PFSK-1 (cell line): ENCODE data around the gene GAPDHS.

Experiments used
- FOXP2 ChIP-seq: optimal IDR thresholded peaks from 2 replicates; pipeline ENCODE3; 2011; ENCODE audit warnings: borderline replicate concordance, control low read depth, inconsistent platforms; ENCODE audit not compliant: insufficient read depth; ENCODE audit errors: extremely low read length, extremely low read depth
- POLR2AphosphoS5 ChIP-seq: IDR thresholded peaks from 2 replicates; pipeline ENCODE4 v1.6.1; 2012; ENCODE audit warnings: low read depth, mild to moderate bottlenecking, control low read depth, low read length, moderate library complexity
- SIN3A ChIP-seq: IDR thresholded peaks from 2 replicates; pipeline ENCODE4 v1.6.1; 2012; ENCODE audit warnings: mild to moderate bottlenecking, low read length, moderate library complexity, borderline replicate concordance; ENCODE audit not compliant: insufficient read depth
- TAF1 ChIP-seq: IDR thresholded peaks from 2 replicates; pipeline ENCODE4 v1.6.1; 2012; ENCODE audit warnings: low read length, control low read depth, borderline replicate concordance; ENCODE audit not compliant: insufficient read depth
- TF ChIP-seq, protein P1 (sequence below), 2 experiments: IDR thresholded peaks; 2 replicates each; pipeline versions ENCODE4 v1.6.1 to v1.8.0; 2011 to 2012; ENCODE audit warnings: low read depth in 2 of 2, low read length in 2 of 2, control low read depth in 1 of 2, inconsistent platforms in 1 of 2, mild to moderate bottlenecking in 1 of 2, moderate library complexity in 1 of 2; ENCODE audit not compliant: insufficient read depth in 1 of 2

GAPDHS gene

DNA sequence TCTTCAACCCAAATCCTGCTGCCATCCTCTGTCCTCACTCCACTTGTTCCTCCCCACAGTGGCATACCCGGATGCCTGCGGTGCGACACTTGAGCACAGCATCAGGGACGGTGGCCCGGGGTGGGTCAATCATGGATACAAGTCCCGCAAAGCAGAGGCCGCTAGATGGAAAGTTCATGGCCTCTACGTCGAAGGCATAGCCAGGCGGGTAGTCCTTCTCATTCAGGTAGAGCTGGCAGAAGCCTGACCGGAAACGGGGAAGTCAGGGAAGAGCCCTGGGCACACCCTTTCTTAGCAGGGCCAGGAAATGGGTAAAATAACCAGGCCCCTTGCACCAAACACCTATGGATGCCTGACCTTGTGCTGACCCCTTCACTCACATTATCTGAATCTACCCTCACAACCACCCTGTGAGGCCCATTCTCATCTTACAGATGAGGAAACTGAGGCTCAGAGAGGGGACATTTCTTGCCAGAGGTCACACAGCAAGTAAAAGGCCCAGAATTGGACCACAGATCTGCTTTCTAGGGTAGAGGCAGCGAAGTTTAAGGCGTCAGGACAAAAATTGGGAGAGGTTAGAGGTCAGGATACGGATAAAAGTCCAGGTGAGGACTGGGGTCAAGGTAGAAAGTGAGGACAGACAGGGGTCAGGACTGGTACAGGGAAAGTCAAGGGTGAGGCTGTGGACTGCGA, 23.7 kb downstream of the GAPDHS start:
- no peak for TF ChIP-seq POLR2AphosphoS5
- TF ChIP-seq TAF1, result no peak
- TF ChIP-seq, protein P1, sequence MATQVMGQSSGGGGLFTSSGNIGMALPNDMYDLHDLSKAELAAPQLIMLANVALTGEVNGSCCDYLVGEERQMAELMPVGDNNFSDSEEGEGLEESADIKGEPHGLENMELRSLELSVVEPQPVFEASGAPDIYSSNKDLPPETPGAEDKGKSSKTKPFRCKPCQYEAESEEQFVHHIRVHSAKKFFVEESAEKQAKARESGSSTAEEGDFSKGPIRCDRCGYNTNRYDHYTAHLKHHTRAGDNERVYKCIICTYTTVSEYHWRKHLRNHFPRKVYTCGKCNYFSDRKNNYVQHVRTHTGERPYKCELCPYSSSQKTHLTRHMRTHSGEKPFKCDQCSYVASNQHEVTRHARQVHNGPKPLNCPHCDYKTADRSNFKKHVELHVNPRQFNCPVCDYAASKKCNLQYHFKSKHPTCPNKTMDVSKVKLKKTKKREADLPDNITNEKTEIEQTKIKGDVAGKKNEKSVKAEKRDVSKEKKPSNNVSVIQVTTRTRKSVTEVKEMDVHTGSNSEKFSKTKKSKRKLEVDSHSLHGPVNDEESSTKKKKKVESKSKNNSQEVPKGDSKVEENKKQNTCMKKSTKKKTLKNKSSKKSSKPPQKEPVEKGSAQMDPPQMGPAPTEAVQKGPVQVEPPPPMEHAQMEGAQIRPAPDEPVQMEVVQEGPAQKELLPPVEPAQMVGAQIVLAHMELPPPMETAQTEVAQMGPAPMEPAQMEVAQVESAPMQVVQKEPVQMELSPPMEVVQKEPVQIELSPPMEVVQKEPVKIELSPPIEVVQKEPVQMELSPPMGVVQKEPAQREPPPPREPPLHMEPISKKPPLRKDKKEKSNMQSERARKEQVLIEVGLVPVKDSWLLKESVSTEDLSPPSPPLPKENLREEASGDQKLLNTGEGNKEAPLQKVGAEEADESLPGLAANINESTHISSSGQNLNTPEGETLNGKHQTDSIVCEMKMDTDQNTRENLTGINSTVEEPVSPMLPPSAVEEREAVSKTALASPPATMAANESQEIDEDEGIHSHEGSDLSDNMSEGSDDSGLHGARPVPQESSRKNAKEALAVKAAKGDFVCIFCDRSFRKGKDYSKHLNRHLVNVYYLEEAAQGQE (IDR thresholded peaks at IDR 0.05; ENCODE audit: insufficient read depth in 1 of 2, low read depth in 2 of 2, low read length in 2 of 2), result no peak
- no peak for TF ChIP-seq FOXP2
- TF ChIP-seq SIN3A, result no peak

DNA sequence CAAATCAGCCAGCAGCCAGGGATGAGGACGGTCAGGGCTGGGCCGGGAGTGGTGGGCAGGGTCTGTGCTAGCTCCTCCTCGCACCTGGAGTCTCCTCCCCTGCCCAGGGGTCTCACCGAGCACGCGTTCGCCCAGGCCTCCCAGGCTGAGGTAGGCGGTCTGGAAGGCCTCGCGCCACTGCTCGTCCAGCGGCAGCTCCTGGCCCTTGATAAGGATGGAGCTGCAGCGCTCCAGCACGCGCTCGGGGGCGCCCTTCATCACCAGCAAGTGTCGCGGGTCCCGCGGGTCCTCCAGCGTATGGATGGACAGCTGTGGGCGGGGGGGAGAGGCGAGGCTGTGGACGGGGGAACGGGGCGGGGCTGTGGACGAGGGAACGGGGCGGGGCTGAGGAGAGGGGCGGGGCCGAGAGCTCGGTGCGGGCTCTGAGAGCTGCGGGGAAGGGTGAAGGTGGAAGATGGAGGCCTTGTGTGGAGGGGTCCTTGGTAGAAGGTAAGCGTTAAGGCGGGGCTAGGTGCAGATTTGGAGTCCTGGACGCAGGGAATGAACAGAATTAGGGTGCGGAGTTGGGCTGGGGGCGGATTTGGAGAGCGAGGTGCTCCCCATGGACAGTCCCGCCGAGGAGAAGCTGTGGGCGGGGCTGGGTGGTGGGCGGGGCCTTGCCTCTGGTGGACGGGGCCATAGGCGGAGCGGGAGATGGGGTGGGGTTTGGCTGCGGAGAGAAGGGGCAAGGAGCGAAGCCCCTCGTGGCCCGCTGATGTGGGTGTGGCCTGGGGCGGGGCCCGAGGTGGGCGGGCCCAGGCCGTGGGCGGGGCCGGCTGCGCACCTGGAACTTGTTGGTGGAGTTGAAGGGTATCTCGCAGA, 24.5 kb downstream of the GAPDHS start:
- TF ChIP-seq, protein P1 (IDR thresholded peaks at IDR 0.05; ENCODE audit: insufficient read depth in 1 of 2, low read depth in 2 of 2, low read length in 2 of 2), result no peak
- TF ChIP-seq TAF1, result no peak
- TF ChIP-seq POLR2AphosphoS5, result no peak
- TF ChIP-seq SIN3A, result no peak
- TF ChIP-seq FOXP2, result no peak

DNA sequence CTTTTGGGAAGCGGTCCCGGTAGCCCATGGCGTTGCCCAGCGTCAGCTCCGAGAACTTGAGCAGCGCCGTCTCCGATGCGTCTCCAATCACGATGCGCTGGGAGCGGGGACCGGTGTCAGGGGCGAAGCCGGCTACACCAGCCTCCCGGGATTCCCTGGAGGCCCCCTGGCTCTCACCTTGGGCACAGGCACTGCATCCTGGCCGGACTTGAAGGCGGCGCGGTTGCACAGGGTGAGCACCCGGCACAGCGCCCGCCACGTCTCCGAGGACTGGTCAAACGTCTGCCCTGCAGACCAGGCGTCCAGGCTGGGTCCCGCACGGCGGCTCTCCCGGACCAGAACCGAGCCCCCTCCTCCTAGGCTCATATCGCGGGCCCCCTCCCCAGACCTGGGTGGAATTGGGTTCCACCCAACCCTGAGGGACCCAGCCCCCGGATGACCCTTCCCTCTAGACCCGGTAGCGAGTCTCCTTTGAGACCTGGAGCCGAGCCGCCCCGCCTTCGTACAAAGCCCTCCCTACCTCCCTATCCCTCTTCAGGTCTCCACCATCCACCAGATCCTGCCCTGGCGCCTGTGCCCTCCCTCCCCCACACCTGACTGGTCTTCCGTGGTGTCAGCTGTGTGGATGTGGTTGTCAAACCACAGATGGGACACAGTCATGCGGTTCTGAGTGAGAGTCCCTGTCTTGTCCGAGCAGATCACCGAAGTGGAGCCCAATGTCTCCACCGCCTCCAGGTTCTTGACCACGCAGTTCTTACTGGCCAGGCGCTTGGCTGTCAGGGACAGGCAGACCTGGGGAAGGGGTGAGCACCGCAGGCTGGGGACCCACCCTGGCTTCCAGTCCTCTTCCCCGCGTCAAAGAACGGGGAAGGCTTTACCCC, 25.4 kb downstream of the GAPDHS start:
- TF ChIP-seq TAF1, result no peak
- no peak for TF ChIP-seq SIN3A
- TF ChIP-seq, protein P1 (IDR thresholded peaks at IDR 0.05; ENCODE audit: insufficient read depth in 1 of 2, low read depth in 2 of 2, low read length in 2 of 2), result no peak
- TF ChIP-seq POLR2AphosphoS5, result no peak
- no peak for TF ChIP-seq FOXP2

DNA sequence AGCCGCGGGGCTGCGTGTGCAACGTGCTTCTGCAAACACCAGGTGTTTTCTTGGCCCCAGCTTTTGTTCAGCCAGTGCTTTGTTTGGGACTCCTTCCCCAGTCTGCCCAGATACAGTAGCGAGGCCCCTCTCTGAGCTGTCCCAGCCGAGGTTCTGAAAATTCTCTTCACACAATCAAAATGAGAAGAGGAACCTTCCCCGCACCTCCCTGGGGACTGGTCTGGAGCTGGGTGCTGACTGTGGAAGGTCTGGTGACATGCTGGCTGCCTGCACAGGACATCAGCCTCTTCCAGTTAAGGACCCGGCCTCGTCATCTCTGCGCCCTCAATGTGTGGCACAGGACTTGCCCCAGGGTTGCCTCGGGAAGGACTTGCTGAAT, 26.0 kb downstream of the GAPDHS start:
- TF ChIP-seq POLR2AphosphoS5, result no peak
- TF ChIP-seq FOXP2, result no peak
- no peak for TF ChIP-seq TAF1
- TF ChIP-seq SIN3A, result no peak
- TF ChIP-seq, protein P1 (IDR thresholded peaks at IDR 0.05; ENCODE audit: insufficient read depth in 1 of 2, low read depth in 2 of 2, low read length in 2 of 2), result no peak
